HCT116 (cell line): ENCODE results near the gene SLC22A23. TPM values are rescaled to one million over a fixed set of nuclear protein-coding genes. Genes with fewer than 3 reads are reported as not detected.

Source experiments
- ATAC-seq: fragments of 200-7000 bp; cut with Tn5 transposase; 2 replicates; pipeline ENCODE4 v1.9.1; 2020; ENCODE audit warnings: mild to moderate bottlenecking, moderate library complexity
- BruUV-seq: library from RNA; stranded (reverse); fragments of 400-500 nt; replicated peaks from 2 replicates; lab custom pipeline; 2021; lab: Mats Ljungman, UMichigan
- CTCF ChIA-PET: fragments of 300-600 bp; sonication (Branson Sonifier 250); formaldehyde crosslinking; loops from one replicate; lab custom pipeline; 2021; ENCODE audit warnings: antibody characterized with exemption; lab: Charles Lee
- POLR2A ChIA-PET: fragments of 300-600, 350-600 bp; sonication (Branson Sonifier 250); formaldehyde crosslinking; loops from one replicate; lab custom pipeline; 2021; ENCODE audit warnings: antibody characterized with exemption; lab: Charles Lee
- RAD21 ChIA-PET, 2 experiments: fragments of 300-600 bp; sonication (Branson Sonifier 250); formaldehyde crosslinking; loops; one replicate each; lab custom pipeline; 2023; ENCODE audit warnings: low total read pairs in 2 of 2; ENCODE audit not compliant: uncharacterized antibody in 2 of 2, unreplicated experiment in 2 of 2, low non-redundant PET in 1 of 2; lab: Charles Lee
- DNase-seq: peaks from one replicate; pipeline ENCODE4 v3.0.0-alpha.2; 2010; ENCODE audit warnings: low read depth, low spot score
- H2AFZ ChIP-seq: fragments of 200-600 bp; shearing (Covaris generic), sonication (generic); 2 replicates; pipeline ENCODE4 v1.6.1; 2017; ENCODE audit warnings: low read depth, mixed run types, mixed read lengths, antibody characterized with exemption, low read length; ENCODE audit not compliant: poor library complexity, severe bottlenecking
- H3K27ac ChIP-seq: 2 replicates; pipeline ENCODE4 v1.5.1; 2012; ENCODE audit warnings: low read depth, low read length
- H3K27me3 ChIP-seq: fragments of 200-600 bp; sonication (generic); 2 replicates; pipeline ENCODE4 v1.6.1; 2016; ENCODE audit warnings: mixed run types, low read length, mixed read lengths; ENCODE audit not compliant: insufficient read depth
- H3K36me3 ChIP-seq, 2 experiments: fragments of 200-500 bp in 1 of 2; fragments of 200-600 bp in 1 of 2; sonication (Bioruptor generic) in 1 of 2; sonication (generic) in 1 of 2; 2 replicates each; pipeline versions ENCODE4 v1.5.1 to v1.6.1; 2014 to 2016; ENCODE audit warnings: low read length in 2 of 2, inconsistent platforms in 1 of 2, mixed read lengths in 1 of 2, mixed run types in 1 of 2; ENCODE audit not compliant: insufficient read depth in 2 of 2, control insufficient read depth in 1 of 2
- H3K4me1 ChIP-seq, 2 experiments: fragments of 200-600 bp in 1 of 2; sonication (generic) in 1 of 2; 2 replicates each; pipeline versions ENCODE4 v1.5.1 to v1.6.1; 2012 to 2017; ENCODE audit warnings: low read length in 2 of 2, inconsistent platforms in 1 of 2, mild to moderate bottlenecking in 1 of 2, mixed read lengths in 1 of 2, mixed run types in 1 of 2, moderate library complexity in 1 of 2; ENCODE audit not compliant: insufficient read depth in 2 of 2, control insufficient read depth in 1 of 2
- H3K4me2 ChIP-seq: fragments of 200-600 bp; sonication (generic); 2 replicates; pipeline ENCODE4 v1.6.1; 2017; ENCODE audit warnings: mixed run types, low read length, mixed read lengths
- H3K4me3 ChIP-seq, 2 experiments: fragments of 200-600 bp in 1 of 2; sonication (generic) in 1 of 2; replicated peaks in 1 of 2; 2 replicates each; pipeline ENCODE4 v1.5.1; 2011 to 2016; ENCODE audit warnings: low read length in 2 of 2, control low read depth in 1 of 2, low read depth in 1 of 2, mild to moderate bottlenecking in 1 of 2, mixed read lengths in 1 of 2, mixed run types in 1 of 2
- H3K79me2 ChIP-seq: fragments of 200-600 bp; sonication (generic); 2 replicates; pipeline ENCODE4 v1.6.1; 2017; ENCODE audit warnings: mild to moderate bottlenecking, mixed run types, low read length, moderate library complexity, mixed read lengths; ENCODE audit not compliant: insufficient read depth
- H3K9ac ChIP-seq: fragments of 200-600 bp; sonication (generic); 2 replicates; pipeline ENCODE4 v1.6.1; 2016; ENCODE audit warnings: low read length, mixed read lengths
- H3K9me2 ChIP-seq: fragments of 200-600 bp; sonication (generic), shearing (Covaris generic); 2 replicates; pipeline ENCODE4 v1.6.1; 2017; ENCODE audit warnings: mixed run types, mild to moderate bottlenecking, moderate library complexity; ENCODE audit not compliant: insufficient read depth
- H3K9me3 ChIP-seq, 2 experiments: fragments of 200-500 bp in 1 of 2; fragments of 200-600 bp in 1 of 2; sonication (Bioruptor generic) in 1 of 2; sonication (generic) in 1 of 2; 2 replicates each; pipeline ENCODE4 v1.6.1; 2014 to 2017; ENCODE audit warnings: low read length in 2 of 2, mixed read lengths in 2 of 2, inconsistent platforms in 1 of 2, low read depth in 1 of 2, mild to moderate bottlenecking in 1 of 2, mixed run types in 1 of 2, moderate library complexity in 1 of 2; ENCODE audit not compliant: control insufficient read depth in 1 of 2, insufficient read depth in 1 of 2
- H4K20me1 ChIP-seq: fragments of 200-600 bp; sonication (generic), shearing (Covaris generic); 2 replicates; pipeline ENCODE4 v1.6.1; 2017; ENCODE audit warnings: mixed run types, mild to moderate bottlenecking, moderate library complexity; ENCODE audit not compliant: insufficient read depth
- ATF3 ChIP-seq: IDR thresholded peaks from 2 replicates; pipeline ENCODE4 v1.6.1; 2012
- CBX3 ChIP-seq: IDR thresholded peaks from 2 replicates; pipeline ENCODE4 v1.6.1; 2012; ENCODE audit warnings: low read depth
- CEBPB ChIP-seq: IDR thresholded peaks from 2 replicates; pipeline ENCODE4 v1.6.1; 2012; ENCODE audit warnings: low read depth
- CTCF ChIP-seq, 3 experiments: fragments of 200-600 bp in 1 of 3; sonication (generic) in 1 of 3; IDR thresholded peaks in 2 of 3; conservative IDR thresholded peaks in 1 of 3; 2 replicates each; pipeline ENCODE4 v1.5.1; 2012 to 2017; ENCODE audit warnings: low read depth in 2 of 3, low read length in 2 of 3, antibody characterized with exemption in 1 of 3, borderline replicate concordance in 1 of 3, control low read depth in 1 of 3, mild to moderate bottlenecking in 1 of 3, mixed read lengths in 1 of 3, mixed run types in 1 of 3, moderate library complexity in 1 of 3; ENCODE audit not compliant: insufficient read depth in 1 of 3
- EGR1 ChIP-seq: IDR thresholded peaks from 2 replicates; pipeline ENCODE4 v1.6.1; 2012; ENCODE audit warnings: low read depth
- ELF1 ChIP-seq: IDR thresholded peaks from 2 replicates; pipeline ENCODE4 v1.6.1; 2012; ENCODE audit warnings: low read depth, borderline replicate concordance
- EZH2 ChIP-seq: fragments of 200-600 bp; sonication (generic); IDR thresholded peaks from 2 replicates; pipeline ENCODE4 v1.6.1; 2017; ENCODE audit warnings: antibody characterized with exemption, mixed run types
- EZH2phosphoT487 ChIP-seq: fragments of 200-600 bp; IDR thresholded peaks from 2 replicates; pipeline ENCODE4 v1.6.1; 2018; ENCODE audit warnings: antibody characterized with exemption, borderline replicate concordance
- JUND ChIP-seq: IDR thresholded peaks from 2 replicates; pipeline ENCODE4 v1.6.1; 2012
- REST ChIP-seq: IDR thresholded peaks from 2 replicates; pipeline ENCODE4 v1.6.1; 2012; ENCODE audit warnings: low read depth
- SIN3A ChIP-seq: IDR thresholded peaks from 2 replicates; pipeline ENCODE4 v1.6.1; 2012; ENCODE audit warnings: low read depth
- SRF ChIP-seq: IDR thresholded peaks from 2 replicates; pipeline ENCODE4 v1.6.1; 2012; ENCODE audit warnings: low read depth
- ZBTB33 ChIP-seq: IDR thresholded peaks from 2 replicates; pipeline ENCODE4 v1.6.1; 2011; ENCODE audit warnings: mild to moderate bottlenecking, low read length, moderate library complexity; ENCODE audit not compliant: insufficient replicate concordance; ENCODE audit errors: extremely low read depth
- ZFX ChIP-seq: fragments of 450-650 bp; IDR thresholded peaks from 2 replicates; pipeline ENCODE4 v1.6.1; 2017
- ZNF274 ChIP-seq: fragments of 200-500 bp; sonication (Bioruptor generic); IDR thresholded peaks from 2 replicates; pipeline ENCODE4 v1.6.1; 2014; ENCODE audit warnings: mild to moderate bottlenecking, low read depth, low read length, inconsistent platforms
- intact Hi-C: fragments of 100-400 bp; cut with micrococcal nuclease; formaldehyde crosslinking; loops from 2 replicates; pipeline ENCODE4 v1.10.0; 2022
- total RNA-seq: library from RNA; stranded (reverse); gene quantifications from one replicate; pipeline ENCODE4 v1.2.1, GENCODE V29; 2021; ENCODE audit not compliant: unreplicated experiment

Gene SLC22A23
- total RNA-seq, 1 experiment from 2014 or later: 11.5 TPM

GRCh38 chr6:3411967-3412778, 44.7 kb downstream of the SLC22A23 start:
- no peaks in the 10 kb centered on the region for H3K27me3 ChIP-seq
- TF ChIP-seq SRF: no peak
- no peak for TF ChIP-seq JUND
- no peak for TF ChIP-seq SIN3A
- TF ChIP-seq EZH2phosphoT487: no peak
- no peak for TF ChIP-seq CTCF (IDR thresholded peaks at IDR 0.05 in 2 of 3, conservative IDR thresholded peaks at IDR 0.05 in 1 of 3; ENCODE audit: borderline replicate concordance in 1 of 3, insufficient read depth in 1 of 3, low read depth in 2 of 3, low read length in 2 of 3)
- no peak for TF ChIP-seq CBX3
- TF ChIP-seq ZNF274: no peak
- no peak for TF ChIP-seq ELF1
- no peak for TF ChIP-seq EZH2
- TF ChIP-seq CEBPB: no peak
- TF ChIP-seq ZFX: no peak
- no peak for TF ChIP-seq EGR1
- TF ChIP-seq ZBTB33: no peak
- no peak for TF ChIP-seq ATF3
- TF ChIP-seq REST: no peak
- ChIA-PET RAD21 (no interaction called here), POLR2A (no interaction called here), CTCF (interaction anchor here (1.1 to 2.0 kb wide), 3 partner anchors 10 to 320 kb away, joined by 3 to 10 read pairs (median 7); no protein-coding TSS in a partner anchor)
- no peak overlapping the region for H2AFZ ChIP-seq
- no peaks in the 10 kb centered on the region for H3K36me3 ChIP-seq
- DNase-seq (no peak), ATAC-seq (no peak)
- H4K20me1 ChIP-seq: no peaks in the 10 kb centered on the region
- H3K9me3 ChIP-seq: no peaks in the 10 kb centered on the region
- no peak overlapping the region for H3K4me3 ChIP-seq
- intact Hi-C loops: loop anchor here (2.0 kb wide), 1 partner anchor 321 kb away; no protein-coding TSS in a partner anchor
- no TSS peak for BruUV-seq
- no peak overlapping the region for H3K27ac ChIP-seq
- H3K79me2 ChIP-seq: no peaks in the 10 kb centered on the region
- H3K9ac ChIP-seq: no peak overlapping the region
- no peaks in the 10 kb centered on the region; a peak in 1 of 4 replicates for H3K4me1 ChIP-seq
- no peaks in the 10 kb centered on the region for H3K9me2 ChIP-seq
- no peak overlapping the region for H3K4me2 ChIP-seq
